Medulla oblongata (tissue), 1 donor: ENCODE measurements around the gene PNLDC1.
"Not testable (repeated sequence)": the region's sequence is repeated elsewhere in the genome, so short reads cannot be mapped to it uniquely, and the experiment has no call there.

Source experiments
- DNase-seq: peaks from one replicate; pipeline ENCODE4 v3.0.0-alpha.2; 2015; ENCODE audit errors: extremely low spot score

The PNLDC1 gene

DNA sequence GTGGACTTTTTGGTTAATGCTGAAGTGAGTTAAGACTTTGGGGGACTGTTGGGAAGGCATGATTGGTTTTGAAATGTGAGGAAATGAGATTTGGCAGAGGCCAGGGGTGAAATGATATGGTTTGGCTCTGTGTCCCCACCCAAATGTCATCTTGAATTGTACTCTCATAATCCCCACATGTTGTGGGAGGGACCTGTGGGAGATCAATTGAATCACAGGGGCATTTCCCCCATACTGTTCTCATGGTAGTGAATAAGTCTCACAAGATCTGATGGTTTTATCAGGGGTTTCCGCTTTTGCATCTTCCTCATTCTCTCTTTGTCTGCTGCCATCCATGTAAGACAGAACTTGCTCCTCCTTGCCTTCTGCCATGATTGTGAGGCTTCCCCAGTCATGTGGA is 49.8 kb downstream of the PNLDC1 start:
- not testable (repeated sequence) for DNase-seq

DNA sequence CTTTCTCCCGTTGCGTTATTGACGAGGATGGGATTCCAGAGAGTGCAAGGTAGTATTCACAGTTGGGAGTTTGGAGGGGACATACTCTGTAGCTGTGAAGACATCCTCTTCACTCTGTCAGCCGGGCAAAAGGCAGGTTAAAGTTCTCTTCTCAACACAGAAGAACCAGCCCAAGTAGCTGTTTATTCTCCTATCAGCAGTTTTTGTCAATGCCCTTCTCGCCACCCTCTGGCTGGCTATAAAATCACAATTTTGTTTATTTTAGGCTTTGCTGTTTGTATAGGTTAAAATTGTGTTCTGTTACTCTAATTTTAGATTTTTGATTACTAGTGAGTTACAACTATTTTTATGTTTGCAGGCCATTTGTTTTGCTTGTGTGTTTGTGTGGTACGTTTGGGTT is 52.8 kb downstream of the PNLDC1 start:
- peak; percentile 41 for DNase-seq

DNA sequence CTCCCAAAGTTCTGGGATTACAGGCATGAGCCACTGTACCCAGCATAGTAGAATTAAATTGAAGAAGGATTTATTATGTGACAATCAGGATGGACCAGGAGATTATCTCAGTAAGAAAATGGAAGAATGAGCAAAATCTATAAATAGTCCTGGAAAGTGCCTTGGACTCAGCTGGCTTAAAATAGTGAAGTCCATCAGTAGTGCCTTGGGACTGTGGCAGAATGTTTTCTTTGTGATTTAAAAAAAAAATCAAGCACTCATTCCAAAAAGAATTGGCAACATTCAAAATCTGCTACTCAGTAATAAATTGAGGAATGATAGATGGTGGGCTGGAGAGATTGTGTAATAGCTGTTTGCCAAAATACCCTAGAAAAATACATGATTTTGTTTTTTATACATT is 53.7 kb downstream of the PNLDC1 start:
- no peak for DNase-seq

DNA sequence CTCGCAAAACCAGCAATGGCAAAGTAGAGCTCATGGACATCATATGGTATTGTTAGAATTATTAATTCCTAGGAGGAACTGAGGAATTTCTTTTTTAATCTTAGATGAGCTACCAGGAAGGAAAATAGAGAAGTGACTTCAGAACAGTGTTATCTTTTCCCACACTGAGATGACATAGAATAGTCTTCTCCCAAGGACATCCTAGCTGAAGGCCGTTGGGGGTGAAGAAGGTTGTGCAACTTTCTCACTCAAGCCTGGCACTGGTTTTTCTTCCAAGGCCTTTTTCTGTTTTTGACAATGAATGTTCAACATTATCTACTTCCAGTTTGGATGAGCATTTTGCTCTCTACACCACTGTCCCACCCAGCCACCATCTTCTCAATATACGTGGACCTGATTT is 54.9 kb downstream of the PNLDC1 start:
- DNase-seq: no peak

DNA sequence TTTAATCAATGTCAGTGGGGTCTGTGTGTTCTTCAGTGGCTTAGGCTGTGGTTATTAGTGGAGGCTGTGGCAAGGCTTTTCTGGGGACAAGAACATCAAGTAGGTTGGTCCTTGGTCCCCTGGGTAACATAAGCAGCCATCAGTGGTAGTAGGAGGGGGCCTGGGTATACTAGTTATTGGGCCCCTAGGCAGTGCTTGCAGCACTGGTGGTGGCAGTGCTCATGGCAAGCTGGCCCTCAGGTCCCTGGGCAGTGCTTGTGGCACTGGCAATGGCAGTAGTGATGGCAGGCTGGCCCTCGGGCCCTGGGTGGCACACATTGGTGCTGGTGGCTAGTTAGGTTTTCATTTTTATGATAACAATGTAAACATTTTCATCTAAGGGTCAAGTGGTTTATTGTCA is 58.2 kb downstream of the PNLDC1 start:
- no peak for DNase-seq

DNA sequence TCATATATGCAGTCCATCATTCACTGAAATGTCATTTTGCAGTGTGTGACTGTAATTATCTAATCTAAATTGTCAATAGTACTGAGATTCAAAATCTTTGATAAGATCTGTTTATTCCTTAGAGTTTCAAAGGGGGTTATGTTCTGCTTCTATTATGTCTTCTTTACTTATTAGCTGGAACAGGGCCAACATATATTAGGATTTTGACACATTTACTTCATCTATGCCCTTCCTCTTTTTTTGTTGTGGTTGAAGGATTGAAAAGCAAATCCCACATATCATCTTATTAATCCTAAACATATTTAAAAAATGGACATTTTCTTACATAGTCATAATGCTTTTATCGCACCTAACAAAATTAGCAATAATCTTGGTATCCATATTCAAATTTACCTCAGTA is 60.4 kb downstream of the PNLDC1 start:
- DNase-seq: no peak

DNA sequence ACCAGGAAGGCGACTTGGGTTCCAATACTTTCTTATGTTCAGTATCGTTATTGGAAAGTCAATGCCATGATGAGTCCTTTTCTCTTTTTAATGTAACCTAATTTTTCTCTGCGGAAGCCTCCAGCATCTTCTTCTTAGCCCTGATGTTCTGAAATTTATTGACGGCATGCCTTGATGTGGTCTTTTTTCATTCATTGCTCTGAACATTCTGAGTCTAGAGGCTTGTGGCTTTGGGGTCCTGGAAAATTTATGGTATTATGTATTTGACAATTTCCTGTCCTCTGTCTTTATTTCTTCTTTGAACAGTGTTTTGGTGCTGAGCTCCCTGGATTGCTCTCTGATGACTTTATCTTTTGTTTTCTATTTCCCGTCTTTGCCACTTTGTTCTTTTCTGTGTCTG is 62.0 kb downstream of the PNLDC1 start:
- no peak for DNase-seq

DNA sequence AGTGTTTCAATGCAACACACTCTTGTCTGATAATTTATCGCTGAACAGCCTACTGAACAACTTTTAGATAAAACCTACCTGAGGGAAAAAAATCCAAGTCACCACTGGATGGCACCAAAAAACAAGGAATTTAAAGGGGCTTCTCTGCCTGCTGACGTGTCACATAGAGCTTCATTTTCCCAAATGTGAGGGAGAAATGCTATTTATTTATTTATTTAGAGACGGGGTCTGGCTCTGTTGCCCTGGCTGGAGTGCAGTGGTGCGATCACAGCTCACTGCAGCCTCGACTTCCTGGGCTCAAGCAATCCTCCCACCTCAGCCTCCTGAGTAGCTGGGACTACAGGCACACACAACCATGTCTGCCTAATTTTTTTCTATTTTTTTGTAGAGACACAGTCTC is 63.3 kb downstream of the PNLDC1 start:
- peak; percentile 65 for DNase-seq

DNA sequence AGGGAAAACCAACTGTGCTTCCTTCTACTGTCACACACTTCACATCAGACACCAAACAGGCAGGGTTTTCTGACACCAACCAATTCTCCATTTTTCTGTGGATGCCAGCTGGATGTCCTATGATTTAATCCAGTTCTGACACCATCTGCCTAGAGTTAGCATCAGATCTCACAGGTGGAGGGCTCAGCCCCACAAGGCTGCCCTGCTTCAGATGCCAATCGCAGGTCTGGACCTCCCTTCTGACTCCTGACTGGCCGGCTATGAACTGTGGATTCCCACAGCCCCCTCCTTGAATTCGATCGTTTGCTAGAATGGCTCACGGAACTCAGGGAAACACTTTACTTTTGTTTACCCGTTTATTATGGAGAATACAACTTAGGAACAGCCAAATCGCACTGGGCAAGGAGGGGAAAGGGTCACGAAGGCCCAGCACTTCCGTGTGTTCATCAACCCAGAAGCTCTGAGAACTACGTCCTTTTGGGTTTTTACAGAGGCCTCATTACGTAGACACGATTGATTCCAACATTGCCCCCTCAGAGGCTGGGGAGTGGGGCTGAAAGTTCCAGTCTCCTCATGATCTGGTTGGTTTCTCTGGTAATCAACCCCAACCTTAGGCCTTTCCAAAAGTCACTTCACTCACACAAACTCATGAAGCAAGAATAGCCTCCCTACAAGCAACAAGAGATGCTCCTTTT is 65.3 kb downstream of the PNLDC1 start:
- DNase-seq: no peak

DNA sequence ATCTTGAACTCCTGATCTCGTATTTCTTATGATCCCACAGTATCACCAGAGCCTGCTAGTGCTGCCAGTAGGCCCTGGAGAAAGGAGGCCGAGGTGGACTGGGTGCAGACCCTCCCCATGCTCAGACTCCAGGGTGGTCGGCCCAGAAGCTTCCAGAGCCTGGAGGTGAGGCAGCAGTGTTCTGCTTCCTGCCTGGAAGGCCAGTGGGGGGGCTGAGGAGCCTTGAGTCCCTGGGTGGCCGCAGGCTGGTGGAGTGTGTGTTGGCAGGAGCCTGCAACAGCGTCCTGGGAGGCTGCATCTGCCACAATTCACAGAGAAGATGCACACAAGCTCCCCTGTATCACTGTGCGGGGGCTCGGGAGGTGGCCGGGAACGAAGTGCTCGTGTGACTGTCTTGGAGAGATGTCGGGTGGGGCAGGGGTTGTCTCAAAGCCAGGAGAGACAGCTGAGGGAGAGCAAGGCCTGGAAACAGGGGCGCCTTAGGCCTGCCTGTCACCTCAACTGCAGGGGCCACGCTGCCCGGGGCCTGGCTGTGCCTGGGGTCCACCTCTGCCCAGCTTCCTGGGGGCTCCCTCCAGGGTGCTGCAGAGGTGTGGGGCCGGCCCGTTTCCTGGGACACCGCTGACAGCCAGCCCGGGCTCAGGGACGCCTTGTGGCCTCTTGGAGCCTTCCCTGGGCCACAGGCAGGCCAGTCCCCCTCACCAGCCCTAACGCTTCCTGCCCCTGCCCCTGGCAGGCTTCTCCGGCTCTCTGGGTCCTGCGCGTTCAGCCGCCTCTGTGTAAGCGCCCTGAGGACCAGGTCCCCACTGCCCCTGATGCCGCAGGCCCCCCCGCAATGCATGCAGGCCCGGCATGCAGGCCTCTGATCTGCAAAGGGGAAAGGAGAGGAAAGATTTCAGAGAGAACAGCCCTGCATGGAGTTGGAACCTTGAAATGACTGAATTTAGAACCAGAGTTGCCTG is 66.5 kb downstream of the PNLDC1 start:
- DNase-seq: no peak
